Dedifferentiated amniotic fluid mesenchymal stem cell (primary cell): ENCODE measurements around the gene P2RX7.

ENCODE experiments used
- DNase-seq: peaks from one replicate; pipeline ENCODE4 v3.0.0-alpha.2; 2016; ENCODE audit errors: extremely low spot score

Gene P2RX7

GRCh38 chr12:121229826-121230537 is 97.3 kb downstream of the P2RX7 start:
- peak; percentile 63 for DNase-seq

DNA sequence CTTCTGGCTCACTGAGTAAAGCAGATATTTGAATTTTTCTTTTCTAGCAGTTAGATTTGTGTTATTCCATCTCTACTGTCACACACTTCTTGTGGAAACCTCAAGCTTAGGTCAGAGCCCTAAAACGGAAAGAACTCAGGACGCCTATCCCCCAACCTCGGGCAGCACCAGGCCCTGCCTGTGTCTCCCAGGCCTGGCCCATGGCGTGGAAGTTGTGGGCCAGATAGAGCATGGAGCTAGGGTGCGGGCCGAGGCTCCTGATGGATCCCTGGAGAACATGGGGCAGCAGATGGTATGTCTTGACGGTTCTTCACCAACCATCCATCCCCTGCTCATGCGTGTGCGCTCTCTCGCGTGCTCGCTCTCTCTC is 97.8 kb downstream of the P2RX7 start:
- no peak for DNase-seq

DNA sequence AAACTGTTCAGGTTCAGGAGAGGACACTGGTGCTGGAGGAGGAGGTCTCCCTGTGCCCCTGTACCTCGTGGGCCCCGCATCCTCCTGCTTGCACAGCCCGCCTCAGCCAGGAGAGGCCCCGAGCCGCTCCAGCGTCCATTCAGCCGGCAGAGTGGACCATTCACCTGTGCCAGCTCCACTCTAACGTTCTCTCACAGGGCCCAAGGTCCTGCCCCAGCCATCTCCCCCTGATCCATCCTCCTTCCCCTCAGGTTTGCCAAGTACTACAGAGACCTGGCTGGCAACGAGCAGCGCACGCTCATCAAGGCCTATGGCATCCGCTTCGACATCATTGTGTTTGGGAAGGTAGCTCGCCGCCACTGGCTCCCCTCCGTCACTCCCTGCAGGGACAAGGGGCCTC is 99.5 kb downstream of the P2RX7 start:
- DNase-seq, result no peak

DNA sequence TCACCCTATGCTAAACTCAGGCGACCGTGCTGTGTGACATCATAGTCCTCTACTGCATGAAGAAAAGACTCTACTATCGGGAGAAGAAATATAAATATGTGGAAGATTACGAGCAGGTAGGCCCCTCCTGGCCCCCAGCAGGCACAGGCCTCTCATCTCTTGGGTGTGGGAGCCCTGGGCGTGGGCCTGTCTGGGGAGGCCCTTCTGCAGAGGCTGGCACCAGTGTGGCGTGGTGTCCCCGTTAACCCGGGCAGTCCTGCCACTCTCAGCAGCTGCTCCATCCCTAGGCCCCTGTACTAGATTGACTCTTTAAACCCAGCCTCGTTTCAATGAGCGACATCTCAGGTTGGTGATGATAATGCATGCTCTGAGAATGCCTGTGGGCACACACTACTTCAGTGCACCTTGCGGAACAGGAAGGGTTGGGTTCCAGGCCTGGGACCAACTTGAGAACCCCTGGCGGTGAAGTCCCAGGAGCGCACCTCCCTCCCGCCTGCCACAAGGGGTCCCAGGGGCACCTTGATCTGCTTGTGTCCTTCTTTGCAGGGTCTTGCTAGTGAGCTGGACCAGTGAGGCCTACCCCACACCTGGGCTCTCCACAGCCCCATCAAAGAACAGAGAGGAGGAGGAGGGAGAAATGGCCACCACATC is 100.4 kb downstream of the P2RX7 start:
- DNase-seq, result no peak

GRCh38 chr12:121233628-121234020 is 100.9 kb downstream of the P2RX7 start:
- no peak for DNase-seq

- DNase-seq, result no peak
These were observed 104.1 kb downstream of the P2RX7 start for GRCh38 chr12:121236776-121237175.

DNA sequence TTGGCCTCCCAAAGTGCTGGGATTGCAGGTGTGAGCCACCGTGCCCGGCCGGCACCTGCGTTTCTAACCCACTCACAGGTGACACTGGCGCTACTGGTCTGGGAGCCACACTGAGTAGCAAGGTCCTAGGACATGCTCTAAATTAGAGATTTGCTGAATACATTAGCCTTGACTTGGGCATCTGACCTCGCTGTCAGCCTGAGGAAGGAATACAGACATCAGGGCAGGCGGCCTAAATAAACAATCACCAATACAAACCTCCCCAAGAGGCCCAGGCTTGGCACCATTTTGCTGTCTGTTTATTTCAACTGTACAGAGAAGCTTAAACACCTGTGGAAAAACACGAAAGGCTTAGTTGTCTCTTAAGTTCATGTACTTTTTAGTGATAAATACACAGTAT is 104.7 kb downstream of the P2RX7 start:
- no peak for DNase-seq
